Measurements from ENCODE around the gene KCNJ15. TPM values are rescaled to one million over a fixed set of nuclear protein-coding genes. Genes with fewer than 3 reads are reported as not detected.

Gene KCNJ15
- total and polyA plus RNA-seq, 2 of the 4 experiments (the other 2 are of a cell fraction), result under 0.01 to 0.07 TPM

- ChIA-PET POLR2A (ENCODE audit: unreplicated experiment) (no interaction called here), CTCF (interaction anchor here (1.0 kb wide), 1 partner anchor 107 kb away, joined by 5 read pairs; no protein-coding TSS in a partner anchor)
- Histone ChIP-seq H2AK9ac (replicated peaks; ENCODE audit: low read depth, low read length, poor library complexity) (no peak overlapping the region), H2BK20ac (ENCODE audit: low read depth, low read length) (peak overlapping the region; percentile 76), H2BK120ac (ENCODE audit: low read depth, low read length) (peak overlapping the region; percentile 93), H4K8ac (ENCODE audit: low read depth in 2 of 2, low read length in 2 of 2) (peak overlapping the region; percentile 6 to 76; a peak in 3 of 4 replicates), H3K4me1 (ENCODE audit: control insufficient read depth, insufficient read depth, low read length) (peaks cover 7% of the 10 kb centered on the region; the same call in 1 of the 2 replicates), H3K56ac (ENCODE audit: extremely low read depth, insufficient read depth, low read length) (no peak overlapping the region), H2AK5ac (ENCODE audit: low read depth, low read length) (no peak overlapping the region; the same call in 1 of the 2 replicates), H3K27me3 (ENCODE audit: control insufficient read depth, insufficient read depth, low read length) (no peaks in the 10 kb centered on the region), H4K20me1 (ENCODE audit: insufficient read depth, low read length) (no peaks in the 10 kb centered on the region), H4K5ac (ENCODE audit: low read depth, low read length) (peak overlapping the region; percentile 6; the same call in 1 of the 2 replicates), H3K4ac (ENCODE audit: low read depth, low read length) (peak overlapping the region; percentile 78; the same call in 1 of the 2 replicates), H2BK15ac (ENCODE audit: low read depth, low read length) (peak overlapping the region; percentile 95), H3K79me1 (ENCODE audit: low read depth in 1 of 2, low read length in 2 of 2) (no peaks in the 10 kb centered on the region), H4K91ac (ENCODE audit: insufficient read depth, low read depth, low read length) (peak overlapping the region; percentile 71), H3K18ac (ENCODE audit: low read depth, low read length) (peak overlapping the region; percentile 38; the same call in 1 of the 2 replicates), H3K23ac (ENCODE audit: low read depth, low read length) (peak overlapping the region; percentile 14; the same call in 1 of the 2 replicates), H3K36me3 (ENCODE audit: control insufficient read depth, insufficient read depth, low read length) (no peaks in the 10 kb centered on the region), H3K9ac (ENCODE audit: low read depth, low read length) (no peak overlapping the region), H3K14ac (replicated peaks; ENCODE audit: low read depth, low read length) (peak overlapping the region; percentile 83), H2AFZ (replicated peaks; ENCODE audit: low read length, poor library complexity) (peak overlapping the region; percentile 52), H3K9me1 (ENCODE audit: insufficient read depth, low read length) (peaks cover 2% of the 10 kb centered on the region; the same call in 1 of the 2 replicates), H3K4me3 (ENCODE audit: insufficient read depth, low read depth, low read length) (no peak overlapping the region), H2BK5ac (ENCODE audit: low read depth, low read length, poor library complexity, severe bottlenecking) (peak overlapping the region; percentile 64), H3K9me3 (ENCODE audit: control insufficient read depth, insufficient read depth, low read length) (no peaks in the 10 kb centered on the region), H3K4me2 (ENCODE audit: low read depth, low read length) (peak overlapping the region; percentile 44; the same call in 1 of the 2 replicates), H3K27ac (ENCODE audit: insufficient read depth, low read length) (peak overlapping the region; percentile 2; the same call in 1 of the 2 replicates)
- ATAC-seq (ENCODE audit: low read depth) (peak; percentile 94), DNase-seq (peak; percentile 98)
- no TSS peak for BruUV-seq (replicated peaks)
- peak; percentile 93 for TF ChIP-seq FOS (IDR thresholded peaks at IDR 0.05; ENCODE audit: low read depth, low read length)
- no peak for TF ChIP-seq RFX5 (IDR thresholded peaks at IDR 0.05; ENCODE audit: low read depth, low read length)
- TF ChIP-seq MAZ (IDR thresholded peaks at IDR 0.05; ENCODE audit: borderline replicate concordance, low read depth, low read length), result no peak
- TF ChIP-seq CHD1 (IDR thresholded peaks at IDR 0.05; ENCODE audit: low read depth, low read length), result no peak
- 0 out of 2 replicates have a peak, but pooled peaks have one; percentile 23 for TF ChIP-seq BHLHE40 (IDR thresholded peaks at IDR 0.05; ENCODE audit: low read depth, low read length)
- no peak for TF ChIP-seq MAFK (IDR thresholded peaks at IDR 0.05; ENCODE audit: low read depth, low read length)
- TF ChIP-seq CTCF (conservative IDR thresholded peaks at IDR 0.05; ENCODE audit: low read depth, low read length), result no peak
- no peak for TF ChIP-seq NFE2L2 (IDR thresholded peaks at IDR 0.05; ENCODE audit: low read depth, low read length)
- 8% methylated on average over 2 of the region's 9 CpGs; no CpG with 5 or more reads in 1 of the 2 experiments for WGBS, 2 experiments (ENCODE audit: extremely low coverage in 2 of 2, insufficient read length in 1 of 2)
- dilution Hi-C loops (cut with HindIII; ENCODE audit: low sequenced_read_pairs, unreplicated experiment) (no loop called here), intact Hi-C loops (cut with micrococcal nuclease) (no loop called here), in situ Hi-C loops (cut with MboI; ENCODE audit: low sequenced_read_pairs) (no loop called here)
Observed at GRCh38 chr21:38244885-38245869, 11.6 kb upstream of the KCNJ15 start.

All from IMR-90 (cell line).